NCI-H2196 (cell line): ENCODE measurements around the gene EIF3C.
"Not testable (repeated sequence)": the region's sequence is repeated elsewhere in the genome, so short reads cannot be mapped to it uniquely, and the experiment has no call there.

Source experiments
- DNase-seq: peaks from one replicate; lab custom pipeline; 2025; ENCODE audit not compliant: unreplicated experiment; lab: John Stamatoyannopoulos, UW

The EIF3C gene

GRCh38 chr16:28711220-28712083, at the start of gene EIF3C:
Gene EIF3C, plus strand, starts transcription at chr16:28711464. Its CDS starts 223 bp downstream, at chr16:28711687.
- DNase-seq, result not testable (repeated sequence)

GRCh38 chr16:28666264-28666663, 45.0 kb upstream of the EIF3C start:
- not testable (repeated sequence) for DNase-seq

GRCh38 chr16:28667480-28667879, 43.8 kb upstream of the EIF3C start:
- not testable (repeated sequence) for DNase-seq

- DNase-seq, result not testable (repeated sequence)
These were observed 43.1 kb upstream of the EIF3C start for GRCh38 chr16:28668199-28668598.

- not testable (repeated sequence) for DNase-seq
These were observed 22.8 kb upstream of the EIF3C start for GRCh38 chr16:28688327-28688952.

- not testable (repeated sequence) for DNase-seq
These were observed 21.8 kb upstream of the EIF3C start for GRCh38 chr16:28689425-28689824.

- not testable (repeated sequence) for DNase-seq
These were observed 19.5 kb upstream of the EIF3C start for GRCh38 chr16:28691722-28692121.

GRCh38 chr16:28693257-28693950, 17.9 kb upstream of the EIF3C start:
- not testable (repeated sequence) for DNase-seq

GRCh38 chr16:28699792-28700191, 11.5 kb upstream of the EIF3C start:
- DNase-seq, result not testable (repeated sequence)

- not testable (repeated sequence) for DNase-seq
These were observed 10.9 kb upstream of the EIF3C start for GRCh38 chr16:28700349-28700748.

- DNase-seq, result not testable (repeated sequence)
These were observed 9.9 kb upstream of the EIF3C start for GRCh38 chr16:28701384-28701783.

GRCh38 chr16:28704246-28704645, 7.0 kb upstream of the EIF3C start:
- not testable (repeated sequence) for DNase-seq

GRCh38 chr16:28722852-28723650, 11.8 kb downstream of the EIF3C start:
- DNase-seq, result not testable (repeated sequence)

- not testable (repeated sequence) for DNase-seq
These were observed 20.0 kb downstream of the EIF3C start for GRCh38 chr16:28731253-28731652.

GRCh38 chr16:28732455-28733124, 21.3 kb downstream of the EIF3C start:
- not testable (repeated sequence) for DNase-seq

- not testable (repeated sequence) for DNase-seq
These were observed 28.5 kb downstream of the EIF3C start for GRCh38 chr16:28739787-28740186.

- not testable (repeated sequence) for DNase-seq
These were observed 29.4 kb downstream of the EIF3C start for GRCh38 chr16:28740631-28741030.

GRCh38 chr16:28741295-28741694, 30.0 kb downstream of the EIF3C start:
- DNase-seq, result not testable (repeated sequence)

GRCh38 chr16:28746618-28747350, 35.5 kb downstream of the EIF3C start:
- DNase-seq, result not testable (repeated sequence)
